IMR-90 (cell line): ENCODE data around the gene JAKMIP2. TPM values are rescaled to one million over a fixed set of nuclear protein-coding genes. Genes with fewer than 3 reads are reported as not detected.
"Not testable (repeated sequence)": the region's sequence is repeated elsewhere in the genome, so short reads cannot be mapped to it uniquely, and the experiment has no call there.

Experiments
- ATAC-seq: fragments of 200-7000 bp; cut with Tn5 transposase; 2 replicates; pipeline ENCODE4 v1.9.1; 2020; ENCODE audit warnings: low read depth, mild to moderate bottlenecking, moderate library complexity
- BruUV-seq: library from RNA; stranded (reverse); fragments of 400-500 nt; replicated peaks from 2 replicates; lab custom pipeline; 2021; lab: Mats Ljungman, UMichigan
- CTCF ChIA-PET: fragments of 300-600 bp; formaldehyde crosslinking; extraction: SDS; loops from one replicate; lab custom pipeline; 2021; ENCODE audit warnings: antibody characterized with exemption; lab: Yijun Ruan, JAX
- POLR2A ChIA-PET: fragments of 300-600 bp; sonication (Branson Sonifier 250); formaldehyde crosslinking; loops from one replicate; lab custom pipeline; 2022; ENCODE audit warnings: antibody characterized with exemption; ENCODE audit not compliant: unreplicated experiment; lab: Charles Lee
- DNase-seq: peaks from one replicate; pipeline ENCODE4 v3.0.0; 2013
- H2AFZ ChIP-seq: replicated peaks from 2 replicates; pipeline ENCODE3; 2013; ENCODE audit warnings: low read length, mild to moderate bottlenecking; ENCODE audit not compliant: poor library complexity
- H2AK5ac ChIP-seq: 2 replicates; pipeline ENCODE4 v1.6.1; 2013; ENCODE audit warnings: low read depth, low read length, inconsistent platforms
- H2AK9ac ChIP-seq: replicated peaks from 2 replicates; pipeline ENCODE3; 2013; ENCODE audit warnings: mild to moderate bottlenecking, low read depth, low read length, moderate library complexity; ENCODE audit not compliant: poor library complexity
- H2BK120ac ChIP-seq: 2 replicates; pipeline ENCODE4 v1.6.1; 2013; ENCODE audit warnings: low read depth, low read length, inconsistent platforms
- H2BK15ac ChIP-seq: 3 replicates; pipeline ENCODE4 v1.6.1; 2013; ENCODE audit warnings: low read depth, low read length, inconsistent platforms
- H2BK20ac ChIP-seq: 2 replicates; pipeline ENCODE4 v1.6.1; 2013; ENCODE audit warnings: low read depth, mild to moderate bottlenecking, inconsistent platforms, low read length, moderate library complexity
- H2BK5ac ChIP-seq: 2 replicates; pipeline ENCODE4 v1.6.1; 2013; ENCODE audit warnings: mild to moderate bottlenecking, low read depth, low read length, inconsistent platforms; ENCODE audit not compliant: poor library complexity, severe bottlenecking
- H3K14ac ChIP-seq: replicated peaks from 2 replicates; pipeline ENCODE4 v1.6.1; 2013; ENCODE audit warnings: low read depth, low read length, inconsistent platforms
- H3K18ac ChIP-seq: 2 replicates; pipeline ENCODE4 v1.6.1; 2013; ENCODE audit warnings: low read depth, low read length, control low read depth
- H3K23ac ChIP-seq: 2 replicates; pipeline ENCODE4 v1.6.1; 2013; ENCODE audit warnings: low read depth, low read length, inconsistent platforms
- H3K27ac ChIP-seq: 2 replicates; pipeline ENCODE4 v1.5.1; 2013; ENCODE audit warnings: mild to moderate bottlenecking, control low read depth, low read length; ENCODE audit not compliant: insufficient read depth
- H3K27me3 ChIP-seq: 2 replicates; pipeline ENCODE4 v1.6.1; 2013; ENCODE audit warnings: low read length; ENCODE audit not compliant: control insufficient read depth, insufficient read depth
- H3K36me3 ChIP-seq: 2 replicates; pipeline ENCODE4 v1.6.1; 2013; ENCODE audit warnings: low read length, mixed read lengths; ENCODE audit not compliant: control insufficient read depth, insufficient read depth
- H3K4ac ChIP-seq: 2 replicates; pipeline ENCODE4 v1.6.1; 2013; ENCODE audit warnings: low read depth, low read length, inconsistent platforms
- H3K4me1 ChIP-seq: 2 replicates; pipeline ENCODE4 v1.6.1; 2013; ENCODE audit warnings: low read length, mixed read lengths; ENCODE audit not compliant: control insufficient read depth, insufficient read depth
- H3K4me2 ChIP-seq: 2 replicates; pipeline ENCODE4 v1.6.1; 2013; ENCODE audit warnings: low read depth, mild to moderate bottlenecking, control low read depth, low read length, moderate library complexity
- H3K4me3 ChIP-seq: 2 replicates; pipeline ENCODE4 v1.5.1; 2013; ENCODE audit warnings: low read depth, mild to moderate bottlenecking, control low read depth, low read length, moderate library complexity; ENCODE audit not compliant: insufficient read depth
- H3K56ac ChIP-seq: 2 replicates; pipeline ENCODE4 v1.6.1; 2013; ENCODE audit warnings: low read length, inconsistent platforms; ENCODE audit not compliant: insufficient read depth; ENCODE audit errors: extremely low read depth
- H3K79me1 ChIP-seq, 2 experiments: 2 replicates each; pipeline ENCODE4 v1.6.1; 2013; ENCODE audit warnings: low read length in 2 of 2, inconsistent platforms in 1 of 2, low read depth in 1 of 2
- H3K9ac ChIP-seq: 2 replicates; pipeline ENCODE4 v1.6.1; 2013; ENCODE audit warnings: low read depth, low read length, control low read depth
- H3K9me1 ChIP-seq: 2 replicates; pipeline ENCODE4 v1.6.1; 2013; ENCODE audit warnings: low read length, inconsistent platforms; ENCODE audit not compliant: insufficient read depth
- H3K9me3 ChIP-seq: 2 replicates; pipeline ENCODE4 v1.6.1; 2013; ENCODE audit warnings: low read length; ENCODE audit not compliant: control insufficient read depth, insufficient read depth
- H4K20me1 ChIP-seq: 2 replicates; pipeline ENCODE4 v1.6.1; 2013; ENCODE audit warnings: low read length, inconsistent platforms; ENCODE audit not compliant: insufficient read depth
- H4K5ac ChIP-seq: 2 replicates; pipeline ENCODE4 v1.6.1; 2013; ENCODE audit warnings: mild to moderate bottlenecking, low read depth, low read length, control low read depth
- H4K8ac ChIP-seq, 2 experiments: 2 replicates each; pipeline ENCODE4 v1.6.1; 2013; ENCODE audit warnings: low read depth in 2 of 2, low read length in 2 of 2, control low read depth in 1 of 2, inconsistent platforms in 1 of 2
- H4K91ac ChIP-seq: 2 replicates; pipeline ENCODE4 v1.6.1; 2013; ENCODE audit warnings: low read depth, low read length, inconsistent platforms; ENCODE audit not compliant: insufficient read depth
- BHLHE40 ChIP-seq: fragments of 150-350 bp; IDR thresholded peaks from 2 replicates; pipeline ENCODE4 v1.6.1; 2016; ENCODE audit warnings: mild to moderate bottlenecking, low read depth, low read length
- WGBS, 2 experiments: methylation state at CpG; one replicate each; pipeline versions ENCODE4 v1.1.5 to v1.1.7; 2013; ENCODE audit warnings: missing lambda C conversion rate in 2 of 2; ENCODE audit not compliant: insufficient read length in 1 of 2; ENCODE audit errors: extremely low coverage in 2 of 2; 5-methylcytosine and 5-hydroxymethylcytosine counted together
- dilution Hi-C: fragments of 300-500 bp; cut with HindIII; formaldehyde crosslinking; loops from one replicate; pipeline ENCODE4 v1.14.3; 2018; ENCODE audit warnings: low sequenced_read_pairs; ENCODE audit not compliant: unreplicated experiment
- in situ Hi-C: fragments of 300-500 bp; cut with MboI; formaldehyde crosslinking; loops from 3 replicates; pipeline ENCODE4 v1.14.3; 2019; ENCODE audit warnings: low sequenced_read_pairs, inconsistent platforms, mixed read lengths
- intact Hi-C: fragments of 100-400 bp; cut with micrococcal nuclease; formaldehyde crosslinking; loops from 2 replicates; pipeline ENCODE4 v1.10.0; 2022
- polyA plus RNA-seq, 3 experiments: library from polyadenylated mRNA; depleted of rRNA; stranded (reverse); fragments of >200 nt; gene quantifications; 2 replicates each; pipeline ENCODE4 v1.2.3, GENCODE V29; 2012; ENCODE audit warnings: low replicate concordance in 1 of 3
- total RNA-seq: library from RNA; depleted of rRNA; stranded (reverse); fragments of >200 nt; gene quantifications from 2 replicates; pipeline ENCODE4 v1.2.3, GENCODE V29; 2012
- TF ChIP-seq, protein P1 (sequence below): fragments of 150-350 bp; IDR thresholded peaks from 2 replicates; pipeline ENCODE4 v1.6.1; 2017; ENCODE audit warnings: mild to moderate bottlenecking, antibody characterized with exemption, low read length, low read depth

The JAKMIP2 gene
- total and polyA plus RNA-seq, 2 of the 4 experiments (the other 2 are of a cell fraction): under 0.01 TPM; not detected in 1

DNA sequence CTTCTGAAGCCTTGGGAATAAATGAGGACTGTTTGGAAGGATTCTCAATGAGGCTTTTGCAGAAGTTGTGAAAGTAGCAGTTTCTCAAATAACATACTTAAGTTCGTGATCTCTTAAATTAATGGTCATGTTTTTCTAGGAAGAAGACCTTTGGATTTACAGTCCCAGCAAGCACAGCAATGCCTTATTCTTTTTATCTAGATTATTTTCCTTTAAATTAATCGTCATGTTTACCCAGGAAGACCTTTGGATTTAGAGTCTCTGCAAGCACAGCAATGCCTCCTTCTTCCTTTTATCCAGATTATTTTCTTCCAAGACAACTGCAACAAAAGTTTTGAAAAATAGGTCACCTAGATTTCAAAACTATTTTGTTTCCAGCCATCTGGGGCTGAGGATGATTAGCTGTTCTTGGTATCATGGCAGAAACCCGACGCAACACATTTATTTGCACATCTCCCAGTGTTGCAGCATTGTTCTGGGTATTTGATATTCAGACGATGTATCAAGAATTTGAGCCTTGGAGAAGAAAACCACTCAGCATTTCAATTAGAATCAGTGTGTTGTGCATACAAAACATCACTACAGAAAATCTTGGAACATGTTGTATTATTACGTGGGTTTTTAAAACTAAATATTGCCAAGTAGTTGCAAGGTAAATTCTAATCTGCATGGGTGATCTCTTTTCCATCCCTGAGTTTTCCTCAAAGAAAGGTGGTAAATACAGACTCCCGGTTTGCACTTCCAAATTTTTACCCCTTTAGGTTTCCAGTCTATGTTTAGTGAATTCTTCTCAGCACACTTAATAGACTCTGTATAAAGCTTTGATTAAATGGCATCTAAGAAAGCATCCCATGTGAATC is 50.9 kb downstream of the JAKMIP2 start (continued):
- TF ChIP-seq BHLHE40: no peak

DNA sequence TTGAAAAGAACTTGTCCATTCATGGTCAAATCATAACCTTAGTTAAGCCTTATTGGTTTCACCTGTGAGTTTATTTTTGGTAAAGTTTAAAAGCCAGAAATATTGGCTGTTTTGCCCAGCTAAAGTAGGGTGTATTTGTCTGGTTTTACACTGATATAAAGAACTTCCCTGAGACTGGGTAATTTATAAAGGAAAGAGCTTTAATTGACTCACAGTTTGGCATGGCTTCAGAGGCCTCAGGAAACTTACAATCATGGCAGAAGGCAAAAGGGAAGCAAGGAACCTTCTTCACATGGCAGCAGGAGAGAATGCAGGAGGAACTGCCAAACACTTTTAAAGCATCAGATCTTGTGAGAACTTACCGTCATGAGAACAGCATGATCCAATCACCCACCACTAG is 55.3 kb downstream of the JAKMIP2 start:
- H4K91ac ChIP-seq: no peak overlapping the region
- H3K9me3 ChIP-seq: no peaks in the 10 kb centered on the region
- H3K4me1 ChIP-seq: no peaks in the 10 kb centered on the region
- H4K20me1 ChIP-seq: no peaks in the 10 kb centered on the region
- DNase-seq (no peak), ATAC-seq (no peak)
- no peak overlapping the region for H3K23ac ChIP-seq
- H2AK5ac ChIP-seq: no peak overlapping the region
- no peak overlapping the region for H3K56ac ChIP-seq
- no peak overlapping the region for H2BK5ac ChIP-seq
- no CpG with 5 or more reads among the region's 1 CpG for WGBS, 2 experiments
- BruUV-seq: no TSS peak
- no peak overlapping the region for H2BK15ac ChIP-seq
- ChIA-PET POLR2A (no interaction called here), CTCF (no interaction called here)
- intact Hi-C loops (no loop called here), in situ Hi-C loops (no loop called here), dilution Hi-C loops (no loop called here)
- H3K79me1 ChIP-seq: no peaks in the 10 kb centered on the region
- no peak overlapping the region for H2AK9ac ChIP-seq
- H2AFZ ChIP-seq: no peak overlapping the region
- no peak overlapping the region for H2BK20ac ChIP-seq
- H3K18ac ChIP-seq: no peak overlapping the region
- H3K9ac ChIP-seq: no peak overlapping the region
- H2BK120ac ChIP-seq: no peak overlapping the region
- H3K4me2 ChIP-seq: no peak overlapping the region
- TF ChIP-seq, protein P1, sequence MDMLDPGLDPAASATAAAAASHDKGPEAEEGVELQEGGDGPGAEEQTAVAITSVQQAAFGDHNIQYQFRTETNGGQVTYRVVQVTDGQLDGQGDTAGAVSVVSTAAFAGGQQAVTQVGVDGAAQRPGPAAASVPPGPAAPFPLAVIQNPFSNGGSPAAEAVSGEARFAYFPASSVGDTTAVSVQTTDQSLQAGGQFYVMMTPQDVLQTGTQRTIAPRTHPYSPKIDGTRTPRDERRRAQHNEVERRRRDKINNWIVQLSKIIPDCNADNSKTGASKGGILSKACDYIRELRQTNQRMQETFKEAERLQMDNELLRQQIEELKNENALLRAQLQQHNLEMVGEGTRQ: no peak
- H3K14ac ChIP-seq: no peak overlapping the region
- no peak overlapping the region for H3K4me3 ChIP-seq
- H3K36me3 ChIP-seq: no peaks in the 10 kb centered on the region
- H3K27ac ChIP-seq: no peak overlapping the region
- H3K27me3 ChIP-seq: no peaks in the 10 kb centered on the region
- no peaks in the 10 kb centered on the region for H3K9me1 ChIP-seq
- H4K5ac ChIP-seq: no peak overlapping the region
- no peak overlapping the region for H3K4ac ChIP-seq
- H4K8ac ChIP-seq: no peak overlapping the region

DNA sequence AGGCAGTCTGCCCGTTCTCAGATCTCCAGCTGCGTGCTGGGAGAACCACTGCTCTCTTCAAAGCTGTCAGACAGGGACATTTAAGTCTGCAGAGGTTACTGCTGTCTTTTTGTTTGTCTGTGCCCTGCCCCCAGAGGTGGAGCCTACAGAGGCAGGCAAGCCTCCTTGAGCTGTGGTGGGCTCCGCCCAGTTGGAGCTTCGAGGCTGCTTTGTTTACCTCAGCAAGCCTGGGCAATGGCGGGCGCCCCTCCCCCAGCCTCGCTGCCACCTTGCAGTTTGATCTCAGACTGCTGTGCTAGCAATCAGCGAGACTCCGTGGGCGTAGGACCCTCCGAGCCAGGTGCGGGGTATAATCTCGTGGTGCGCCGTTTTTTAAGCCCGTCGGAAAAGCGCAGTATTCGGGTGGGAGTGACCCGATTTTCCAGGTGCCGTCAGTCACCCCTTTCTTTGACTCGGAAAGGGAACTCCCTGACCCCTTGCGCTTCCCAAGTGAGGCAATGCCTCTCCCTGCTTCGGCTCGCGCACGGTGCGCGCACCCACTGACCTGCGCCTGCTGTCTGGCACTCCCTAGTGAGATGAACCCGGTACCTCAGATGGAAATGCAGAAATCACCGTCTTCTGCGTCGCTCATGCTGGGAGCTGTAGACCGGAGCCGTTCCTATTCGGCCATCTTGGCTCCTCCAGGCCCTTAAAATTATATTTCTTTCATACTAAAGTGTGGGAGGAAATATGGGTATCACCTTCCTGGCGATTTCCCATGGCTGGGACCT is 61.2 kb downstream of the JAKMIP2 start:
- in situ Hi-C loops, H3K9me1 ChIP-seq, intact Hi-C loops, H3K79me1 ChIP-seq, H2BK20ac ChIP-seq, H3K18ac ChIP-seq, H3K4me2 ChIP-seq, H4K8ac ChIP-seq, H3K4me1 ChIP-seq, BruUV-seq, H4K5ac ChIP-seq, ATAC-seq, dilution Hi-C loops, H3K9ac ChIP-seq, H2AK9ac ChIP-seq, H3K9me3 ChIP-seq, H3K27ac ChIP-seq, H3K4me3 ChIP-seq, CTCF ChIA-PET, H2BK5ac ChIP-seq, H4K20me1 ChIP-seq, H3K27me3 ChIP-seq, H3K23ac ChIP-seq, H4K91ac ChIP-seq, H3K4ac ChIP-seq, H2AK5ac ChIP-seq, H2AFZ ChIP-seq, H3K56ac ChIP-seq, DNase-seq, H3K14ac ChIP-seq, H2BK120ac ChIP-seq, POLR2A ChIA-PET, H3K36me3 ChIP-seq, H2BK15ac ChIP-seq: not testable (repeated sequence)
- WGBS, 2 experiments: no CpG with 5 or more reads among the region's 38 CpGs
